GM21717 (cell line): ENCODE measurements around the gene OGFOD3.
"Not testable (repeated sequence)": the region's sequence is repeated elsewhere in the genome, so short reads cannot be mapped to it uniquely, and the experiment has no call there.

Experiments
- ATAC-seq: cut with Tn5 transposase; IDR thresholded peaks from one replicate; pipeline ENCODE4 v1.9.1; 2021; ENCODE audit warnings: mild to moderate bottlenecking, moderate library complexity; ENCODE audit not compliant: unreplicated experiment

Gene OGFOD3

GRCh38 chr17:82390015-82390859 lies 28.1 kb downstream of the OGFOD3 start:
- no peak for ATAC-seq

GRCh38 chr17:82389379-82389778 lies 29.0 kb downstream of the OGFOD3 start:
- no peak for ATAC-seq

- ATAC-seq, result no peak
Observed at GRCh38 chr17:82388922-82389283, 29.5 kb downstream of the OGFOD3 start.

- ATAC-seq, result no peak
Observed at GRCh38 chr17:82388223-82388921, 30.0 kb downstream of the OGFOD3 start.

- ATAC-seq, result no peak
Observed at GRCh38 chr17:82387705-82388106, 30.7 kb downstream of the OGFOD3 start.

- no peak for ATAC-seq
Observed at GRCh38 chr17:82386881-82387704, 31.3 kb downstream of the OGFOD3 start.

- ATAC-seq, result no peak
Observed at GRCh38 chr17:82386255-82386831, 32.0 kb downstream of the OGFOD3 start.

- no peak for ATAC-seq
Observed at GRCh38 chr17:82385559-82386254, 32.7 kb downstream of the OGFOD3 start.

- no peak for ATAC-seq
Observed at GRCh38 chr17:82384730-82385481, 33.5 kb downstream of the OGFOD3 start.

GRCh38 chr17:82384051-82384729 lies 34.2 kb downstream of the OGFOD3 start:
- no peak for ATAC-seq

- no peak for ATAC-seq
Observed at GRCh38 chr17:82383411-82383810, 35.0 kb downstream of the OGFOD3 start.

- ATAC-seq, result no peak
Observed at GRCh38 chr17:82382933-82383255, 35.5 kb downstream of the OGFOD3 start.

GRCh38 chr17:82382220-82382932 lies 36.0 kb downstream of the OGFOD3 start:
- ATAC-seq, result not testable (repeated sequence)

- ATAC-seq, result not testable (repeated sequence)
Observed at GRCh38 chr17:82381703-82382009, 36.7 kb downstream of the OGFOD3 start.

GRCh38 chr17:82380860-82381702 lies 37.3 kb downstream of the OGFOD3 start:
- ATAC-seq, result no peak

GRCh38 chr17:82378741-82379021 lies 39.7 kb downstream of the OGFOD3 start:
- no peak for ATAC-seq

- no peak for ATAC-seq
Observed at GRCh38 chr17:82377924-82378740, 40.3 kb downstream of the OGFOD3 start.
